HCT116 (cell line): ENCODE results near the gene NLRC4.
"Not testable (repeated sequence)": the region's sequence is repeated elsewhere in the genome, so short reads cannot be mapped to it uniquely, and the experiment has no call there.

ENCODE experiments used
- CBX3 ChIP-seq: IDR thresholded peaks from 2 replicates; pipeline ENCODE4 v1.6.1; 2012; ENCODE audit warnings: low read depth
- EZH2 ChIP-seq: fragments of 200-600 bp; sonication (generic); IDR thresholded peaks from 2 replicates; pipeline ENCODE4 v1.6.1; 2017; ENCODE audit warnings: antibody characterized with exemption, mixed run types
- POLR2A ChIP-seq: IDR thresholded peaks from 2 replicates; pipeline ENCODE4 v1.7.0; 2011; ENCODE audit warnings: borderline replicate concordance; ENCODE audit not compliant: insufficient read depth, insufficient read length; ENCODE audit errors: extremely low read depth
- POLR2AphosphoS5 ChIP-seq: IDR thresholded peaks from 2 replicates; pipeline ENCODE4 v1.6.1; 2011; ENCODE audit warnings: mild to moderate bottlenecking, low read depth, low read length, moderate library complexity
- RAD21 ChIP-seq: IDR thresholded peaks from 2 replicates; pipeline ENCODE4 v1.6.1; 2012; ENCODE audit warnings: low read depth, mild to moderate bottlenecking
- SIN3A ChIP-seq: IDR thresholded peaks from 2 replicates; pipeline ENCODE4 v1.6.1; 2012; ENCODE audit warnings: low read depth
- SP1 ChIP-seq: IDR thresholded peaks from 2 replicates; pipeline ENCODE4 v1.6.1; 2012; ENCODE audit warnings: low read depth
- YY1 ChIP-seq: IDR thresholded peaks from 2 replicates; pipeline ENCODE4 v1.6.1; 2011; ENCODE audit warnings: low read length, low read depth, moderate library complexity, mild to moderate bottlenecking; ENCODE audit not compliant: insufficient replicate concordance; ENCODE audit errors: extremely low read depth
- ZNF274 ChIP-seq: fragments of 200-500 bp; sonication (Bioruptor generic); IDR thresholded peaks from 2 replicates; pipeline ENCODE4 v1.6.1; 2014; ENCODE audit warnings: mild to moderate bottlenecking, low read depth, low read length, inconsistent platforms
- TF ChIP-seq, protein P1 (sequence below), 3 experiments: fragments of 200-600 bp in 1 of 3; sonication (generic) in 1 of 3; IDR thresholded peaks in 2 of 3; conservative IDR thresholded peaks in 1 of 3; 2 replicates each; pipeline ENCODE4 v1.5.1; 2012 to 2017; ENCODE audit warnings: low read depth in 2 of 3, low read length in 2 of 3, antibody characterized with exemption in 1 of 3, borderline replicate concordance in 1 of 3, control low read depth in 1 of 3, mild to moderate bottlenecking in 1 of 3, mixed read lengths in 1 of 3, mixed run types in 1 of 3, moderate library complexity in 1 of 3; ENCODE audit not compliant: insufficient read depth in 1 of 3
- TF ChIP-seq, protein P2 (sequence below): IDR thresholded peaks from 2 replicates; pipeline ENCODE4 v1.6.1; 2012
- TF ChIP-seq, protein P3 (sequence below): IDR thresholded peaks from 2 replicates; pipeline ENCODE4 v1.6.1; 2012; ENCODE audit warnings: low read depth

DNA sequence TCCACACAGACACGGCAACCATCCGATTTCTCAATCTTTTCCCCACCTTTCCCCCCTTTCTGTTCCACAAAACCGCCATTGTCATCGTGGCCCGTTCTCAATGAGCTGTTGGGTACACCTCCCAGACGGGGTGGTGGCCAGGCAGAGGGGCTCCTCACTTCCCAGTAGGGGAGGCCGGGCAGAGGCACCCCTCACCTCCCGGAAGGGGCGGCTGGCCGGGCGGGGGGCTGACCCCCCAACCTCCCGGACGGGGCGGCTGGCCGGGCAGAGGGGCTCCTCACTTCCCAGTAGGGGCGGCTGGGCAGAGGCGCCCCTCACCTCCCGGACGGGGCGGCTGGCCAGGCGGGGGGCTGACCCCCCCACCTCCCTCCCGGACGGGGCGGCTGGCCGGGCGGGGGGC, 28.8 kb upstream of the NLRC4 start:
- TF ChIP-seq ZNF274, SIN3A, EZH2, POLR2AphosphoS5, RAD21, SP1, CBX3, YY1, POLR2A: not testable (repeated sequence)
- TF ChIP-seq, protein P1, sequence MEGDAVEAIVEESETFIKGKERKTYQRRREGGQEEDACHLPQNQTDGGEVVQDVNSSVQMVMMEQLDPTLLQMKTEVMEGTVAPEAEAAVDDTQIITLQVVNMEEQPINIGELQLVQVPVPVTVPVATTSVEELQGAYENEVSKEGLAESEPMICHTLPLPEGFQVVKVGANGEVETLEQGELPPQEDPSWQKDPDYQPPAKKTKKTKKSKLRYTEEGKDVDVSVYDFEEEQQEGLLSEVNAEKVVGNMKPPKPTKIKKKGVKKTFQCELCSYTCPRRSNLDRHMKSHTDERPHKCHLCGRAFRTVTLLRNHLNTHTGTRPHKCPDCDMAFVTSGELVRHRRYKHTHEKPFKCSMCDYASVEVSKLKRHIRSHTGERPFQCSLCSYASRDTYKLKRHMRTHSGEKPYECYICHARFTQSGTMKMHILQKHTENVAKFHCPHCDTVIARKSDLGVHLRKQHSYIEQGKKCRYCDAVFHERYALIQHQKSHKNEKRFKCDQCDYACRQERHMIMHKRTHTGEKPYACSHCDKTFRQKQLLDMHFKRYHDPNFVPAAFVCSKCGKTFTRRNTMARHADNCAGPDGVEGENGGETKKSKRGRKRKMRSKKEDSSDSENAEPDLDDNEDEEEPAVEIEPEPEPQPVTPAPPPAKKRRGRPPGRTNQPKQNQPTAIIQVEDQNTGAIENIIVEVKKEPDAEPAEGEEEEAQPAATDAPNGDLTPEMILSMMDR (IDR thresholded peaks at IDR 0.05 in 2 of 3, conservative IDR thresholded peaks at IDR 0.05 in 1 of 3; ENCODE audit: borderline replicate concordance in 1 of 3, insufficient read depth in 1 of 3, low read depth in 2 of 3, low read length in 2 of 3): not testable (repeated sequence)
- TF ChIP-seq, protein P2, sequence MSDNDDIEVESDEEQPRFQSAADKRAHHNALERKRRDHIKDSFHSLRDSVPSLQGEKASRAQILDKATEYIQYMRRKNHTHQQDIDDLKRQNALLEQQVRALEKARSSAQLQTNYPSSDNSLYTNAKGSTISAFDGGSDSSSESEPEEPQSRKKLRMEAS: not testable (repeated sequence)
- TF ChIP-seq, protein P3, sequence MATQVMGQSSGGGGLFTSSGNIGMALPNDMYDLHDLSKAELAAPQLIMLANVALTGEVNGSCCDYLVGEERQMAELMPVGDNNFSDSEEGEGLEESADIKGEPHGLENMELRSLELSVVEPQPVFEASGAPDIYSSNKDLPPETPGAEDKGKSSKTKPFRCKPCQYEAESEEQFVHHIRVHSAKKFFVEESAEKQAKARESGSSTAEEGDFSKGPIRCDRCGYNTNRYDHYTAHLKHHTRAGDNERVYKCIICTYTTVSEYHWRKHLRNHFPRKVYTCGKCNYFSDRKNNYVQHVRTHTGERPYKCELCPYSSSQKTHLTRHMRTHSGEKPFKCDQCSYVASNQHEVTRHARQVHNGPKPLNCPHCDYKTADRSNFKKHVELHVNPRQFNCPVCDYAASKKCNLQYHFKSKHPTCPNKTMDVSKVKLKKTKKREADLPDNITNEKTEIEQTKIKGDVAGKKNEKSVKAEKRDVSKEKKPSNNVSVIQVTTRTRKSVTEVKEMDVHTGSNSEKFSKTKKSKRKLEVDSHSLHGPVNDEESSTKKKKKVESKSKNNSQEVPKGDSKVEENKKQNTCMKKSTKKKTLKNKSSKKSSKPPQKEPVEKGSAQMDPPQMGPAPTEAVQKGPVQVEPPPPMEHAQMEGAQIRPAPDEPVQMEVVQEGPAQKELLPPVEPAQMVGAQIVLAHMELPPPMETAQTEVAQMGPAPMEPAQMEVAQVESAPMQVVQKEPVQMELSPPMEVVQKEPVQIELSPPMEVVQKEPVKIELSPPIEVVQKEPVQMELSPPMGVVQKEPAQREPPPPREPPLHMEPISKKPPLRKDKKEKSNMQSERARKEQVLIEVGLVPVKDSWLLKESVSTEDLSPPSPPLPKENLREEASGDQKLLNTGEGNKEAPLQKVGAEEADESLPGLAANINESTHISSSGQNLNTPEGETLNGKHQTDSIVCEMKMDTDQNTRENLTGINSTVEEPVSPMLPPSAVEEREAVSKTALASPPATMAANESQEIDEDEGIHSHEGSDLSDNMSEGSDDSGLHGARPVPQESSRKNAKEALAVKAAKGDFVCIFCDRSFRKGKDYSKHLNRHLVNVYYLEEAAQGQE: not testable (repeated sequence)
